BE2C (cell line): ENCODE data around the gene TLCD3B.

Source experiments
- DNase-seq: peaks from one replicate; pipeline ENCODE4 v3.0.0-alpha.2; 2020
- H3K27me3 ChIP-seq: fragments of 250-450 bp; sonication (Bioruptor Pico); 2 replicates; pipeline ENCODE4 v1.5.1; 2020; ENCODE audit warnings: mild to moderate bottlenecking
- H3K36me3 ChIP-seq: fragments of 250-450 bp; sonication (Bioruptor Pico); 2 replicates; pipeline ENCODE4 v1.5.1; 2020; ENCODE audit warnings: mild to moderate bottlenecking
- H3K4me1 ChIP-seq: fragments of 250-450 bp; sonication (Bioruptor Pico); 2 replicates; pipeline ENCODE4 v1.5.1; 2020
- H3K4me3 ChIP-seq: 2 replicates; pipeline ENCODE4 v1.5.1; 2011; ENCODE audit warnings: low read depth, low read length
- H3K9me3 ChIP-seq: fragments of 250-450 bp; sonication (Bioruptor Pico); 2 replicates; pipeline ENCODE4 v1.5.1; 2020
- CTCF ChIP-seq: IDR thresholded peaks from 2 replicates; pipeline ENCODE4 v1.5.1; 2012; ENCODE audit warnings: mild to moderate bottlenecking, low read depth, low read length

The TLCD3B gene

GRCh38 chr16:30053376-30054015, 22.4 kb upstream of the TLCD3B start:
- Histone ChIP-seq H3K4me3 (peak overlapping the region; percentile 75), H3K36me3 (no peaks in the 10 kb centered on the region), H3K27me3 (no peaks in the 10 kb centered on the region), H3K9me3 (no peaks in the 10 kb centered on the region), H3K4me1 (peaks cover 7% of the 10 kb centered on the region)
- TF ChIP-seq CTCF = no peak
- DNase-seq = no peak

GRCh38 chr16:30052671-30053372, 21.8 kb upstream of the TLCD3B start:
- Histone ChIP-seq H3K27me3 (no peaks in the 10 kb centered on the region), H3K4me1 (peaks cover 7% of the 10 kb centered on the region), H3K9me3 (no peaks in the 10 kb centered on the region), H3K36me3 (no peaks in the 10 kb centered on the region), H3K4me3 (peak overlapping the region; percentile 75)
- no peak for TF ChIP-seq CTCF
- DNase-seq = peak; percentile 93

- no peak for DNase-seq
- no peak overlapping the region for H3K4me3 ChIP-seq
- H3K9me3 ChIP-seq = no peaks in the 10 kb centered on the region
- H3K4me1 ChIP-seq = peaks cover 7% of the 10 kb centered on the region
- no peaks in the 10 kb centered on the region for H3K27me3 ChIP-seq
- H3K36me3 ChIP-seq = no peaks in the 10 kb centered on the region
- no peak for TF ChIP-seq CTCF
Observed at GRCh38 chr16:30051518-30051917, 20.4 kb upstream of the TLCD3B start.

GRCh38 chr16:30049871-30050270, 18.8 kb upstream of the TLCD3B start:
- DNase-seq = no peak
- no peak overlapping the region for H3K4me3 ChIP-seq
- no peaks in the 10 kb centered on the region for H3K27me3 ChIP-seq
- TF ChIP-seq CTCF = no peak
- H3K36me3 ChIP-seq = no peaks in the 10 kb centered on the region
- peaks cover 7% of the 10 kb centered on the region for H3K4me1 ChIP-seq
- no peaks in the 10 kb centered on the region for H3K9me3 ChIP-seq

- Histone ChIP-seq H3K4me3 (no peak overlapping the region), H3K4me1 (peaks cover 7% of the 10 kb centered on the region), H3K36me3 (no peaks in the 10 kb centered on the region), H3K27me3 (no peaks in the 10 kb centered on the region), H3K9me3 (no peaks in the 10 kb centered on the region)
- TF ChIP-seq CTCF = no peak
- DNase-seq = no peak
Observed at GRCh38 chr16:30046588-30046987, 15.5 kb upstream of the TLCD3B start.

GRCh38 chr16:30046178-30046577, 15.1 kb upstream of the TLCD3B start:
- H3K9me3 ChIP-seq = no peaks in the 10 kb centered on the region
- no peaks in the 10 kb centered on the region for H3K27me3 ChIP-seq
- no peak for TF ChIP-seq CTCF
- no peaks in the 10 kb centered on the region for H3K36me3 ChIP-seq
- no peak for DNase-seq
- H3K4me1 ChIP-seq = peaks cover 7% of the 10 kb centered on the region
- no peak overlapping the region for H3K4me3 ChIP-seq
